GM12872 (cell line): Measurements from ENCODE around the gene MOB1A.

ENCODE experiments used
- TF ChIP-seq, protein P1 (sequence below): IDR thresholded peaks from 3 replicates; pipeline ENCODE4 v1.5.1; 2011; ENCODE audit warnings: low read depth, mild to moderate bottlenecking, low read length, moderate library complexity; ENCODE audit not compliant: insufficient read depth

The MOB1A gene

DNA sequence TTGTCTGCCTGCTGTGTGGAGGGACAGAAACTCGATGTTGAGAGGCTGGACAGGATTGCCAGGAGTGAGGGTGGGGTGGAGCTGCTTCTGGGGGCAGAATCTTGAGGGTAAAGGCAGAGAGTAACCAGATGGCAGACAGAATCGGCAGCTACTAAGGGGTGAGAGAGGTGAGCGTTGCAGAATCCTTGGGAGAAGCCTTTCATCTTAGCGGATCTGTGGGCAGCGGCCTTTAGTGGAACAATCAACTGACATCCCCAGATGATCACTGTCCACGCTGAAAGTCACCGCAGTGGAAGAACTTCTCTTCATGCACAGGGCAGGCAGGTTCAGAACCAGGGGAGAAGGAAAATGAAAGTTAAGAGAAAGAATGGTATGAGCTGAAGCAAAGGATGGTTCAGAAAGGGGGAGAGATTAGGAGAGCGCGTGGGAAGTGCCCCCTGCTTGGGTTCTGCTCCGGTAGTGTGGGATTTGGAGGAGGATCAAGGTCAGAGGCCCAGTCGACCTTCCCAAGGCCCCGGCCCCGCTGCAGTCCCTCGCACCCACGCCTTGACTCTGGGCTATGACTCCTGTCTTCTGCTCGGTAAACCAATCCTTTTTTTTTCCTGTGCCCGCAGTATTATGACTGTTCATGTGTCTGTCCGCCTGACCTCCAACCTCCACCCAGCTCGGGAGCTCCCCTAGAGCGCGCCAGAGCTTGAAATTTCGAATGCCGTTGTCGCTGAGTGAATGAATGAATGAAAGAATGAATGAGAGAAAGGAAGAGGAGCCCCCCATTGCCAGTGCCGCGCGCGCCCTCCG, 31.6 kb downstream of the MOB1A start:
- TF ChIP-seq, protein P1, sequence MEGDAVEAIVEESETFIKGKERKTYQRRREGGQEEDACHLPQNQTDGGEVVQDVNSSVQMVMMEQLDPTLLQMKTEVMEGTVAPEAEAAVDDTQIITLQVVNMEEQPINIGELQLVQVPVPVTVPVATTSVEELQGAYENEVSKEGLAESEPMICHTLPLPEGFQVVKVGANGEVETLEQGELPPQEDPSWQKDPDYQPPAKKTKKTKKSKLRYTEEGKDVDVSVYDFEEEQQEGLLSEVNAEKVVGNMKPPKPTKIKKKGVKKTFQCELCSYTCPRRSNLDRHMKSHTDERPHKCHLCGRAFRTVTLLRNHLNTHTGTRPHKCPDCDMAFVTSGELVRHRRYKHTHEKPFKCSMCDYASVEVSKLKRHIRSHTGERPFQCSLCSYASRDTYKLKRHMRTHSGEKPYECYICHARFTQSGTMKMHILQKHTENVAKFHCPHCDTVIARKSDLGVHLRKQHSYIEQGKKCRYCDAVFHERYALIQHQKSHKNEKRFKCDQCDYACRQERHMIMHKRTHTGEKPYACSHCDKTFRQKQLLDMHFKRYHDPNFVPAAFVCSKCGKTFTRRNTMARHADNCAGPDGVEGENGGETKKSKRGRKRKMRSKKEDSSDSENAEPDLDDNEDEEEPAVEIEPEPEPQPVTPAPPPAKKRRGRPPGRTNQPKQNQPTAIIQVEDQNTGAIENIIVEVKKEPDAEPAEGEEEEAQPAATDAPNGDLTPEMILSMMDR: no peak

DNA sequence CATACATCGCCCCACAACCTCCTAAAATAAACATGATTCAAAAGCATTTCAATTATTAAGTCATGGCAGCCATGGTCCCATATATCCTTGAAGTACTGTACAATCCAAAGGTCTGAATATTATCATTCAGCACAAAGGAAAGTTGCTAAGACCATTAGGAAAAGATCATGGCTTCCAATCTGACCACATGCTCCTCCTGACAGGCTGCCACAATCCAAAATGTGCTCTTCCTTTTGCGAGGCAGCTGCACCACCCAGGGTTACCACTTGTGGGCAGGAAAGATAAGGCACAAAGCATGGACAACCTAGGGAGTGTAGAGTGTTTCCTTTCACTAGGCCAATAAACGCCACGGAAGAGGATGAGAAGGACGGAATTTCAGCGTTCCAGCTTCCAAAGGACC, 36.3 kb downstream of the MOB1A start:
- TF ChIP-seq, protein P1: 0 out of 3 replicates have a peak, but pooled peaks have one; percentile 21

DNA sequence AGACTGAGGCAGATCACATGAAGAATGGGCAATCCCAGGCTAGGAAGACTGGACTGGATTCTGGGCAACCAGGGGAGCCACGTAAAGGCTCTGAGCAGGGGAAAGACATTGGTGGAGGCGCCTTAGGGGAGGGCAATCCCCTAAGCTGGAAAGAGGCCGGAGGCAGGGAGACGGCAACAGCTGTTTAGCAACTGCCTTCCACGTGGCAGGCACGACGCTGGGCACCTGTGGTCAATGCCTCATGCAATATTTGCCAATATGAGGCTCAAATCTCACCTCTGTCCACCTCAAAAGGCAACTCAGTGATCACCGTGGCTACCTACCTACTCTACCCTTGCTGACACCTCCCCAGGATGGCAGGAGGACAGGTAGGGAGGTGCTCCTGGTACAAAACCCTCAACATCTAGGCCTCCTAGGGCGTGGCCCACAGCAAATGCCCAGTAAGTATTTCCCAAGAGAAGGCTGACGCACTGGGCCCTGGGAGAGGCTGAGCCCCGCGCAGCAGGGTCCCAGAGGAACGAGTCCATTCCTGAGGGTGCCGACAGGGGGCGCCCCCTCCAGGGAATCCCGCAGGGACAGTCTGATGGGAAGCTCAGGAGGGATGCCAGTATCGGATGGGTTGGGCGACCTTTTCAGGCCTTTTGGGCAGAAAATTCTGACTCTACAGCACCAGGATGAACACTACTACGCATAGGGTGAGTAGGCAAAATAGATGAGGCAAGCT, 39.9 kb downstream of the MOB1A start:
- TF ChIP-seq, protein P1: 0 out of 3 replicates have a peak, but pooled peaks have one; percentile 5

DNA sequence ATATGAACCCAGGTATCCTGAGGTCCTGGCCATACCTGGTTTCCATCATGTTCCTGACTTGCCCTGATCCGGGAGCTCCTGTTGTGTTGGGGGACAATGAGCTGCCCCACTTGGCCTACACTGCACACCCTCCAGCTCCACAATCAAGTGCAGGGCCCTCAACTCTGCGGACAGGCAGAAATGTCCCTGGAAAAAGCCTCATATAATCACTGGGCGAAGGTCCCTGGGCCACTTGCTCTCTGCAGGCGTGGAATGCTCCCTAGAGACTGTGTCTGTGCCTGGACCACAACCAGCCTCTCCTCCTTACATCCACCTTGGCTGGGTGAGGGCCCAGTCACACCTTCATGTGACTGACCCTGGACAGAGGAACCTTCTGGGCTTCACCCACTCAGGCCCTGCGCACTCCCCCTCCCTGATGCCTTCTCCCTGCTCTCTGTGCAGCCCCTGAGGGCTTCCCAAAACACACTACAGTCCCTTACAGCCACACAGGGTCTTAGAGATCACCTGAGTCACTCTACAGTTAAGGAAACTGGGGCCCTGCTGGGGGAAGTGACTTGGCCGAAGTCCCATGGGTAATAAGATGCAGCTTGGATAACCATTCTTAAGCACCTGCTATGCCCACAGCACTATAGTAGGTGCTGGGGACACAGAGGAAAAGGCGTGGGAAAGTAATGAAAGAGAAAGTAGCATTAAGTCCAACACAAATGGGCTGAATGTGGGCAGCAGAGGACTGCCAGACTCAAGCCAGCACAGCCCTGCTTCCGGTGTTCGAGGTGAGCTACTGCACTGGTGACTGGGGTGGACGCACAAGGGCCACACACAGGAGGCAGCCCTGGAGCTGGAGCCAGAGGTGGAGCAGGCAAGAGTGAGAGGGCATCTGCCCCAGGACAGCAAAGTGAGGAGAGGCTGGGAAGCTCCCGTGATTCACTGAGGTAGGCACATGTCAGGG, 40.8 kb downstream of the MOB1A start:
- TF ChIP-seq, protein P1: no peak

DNA sequence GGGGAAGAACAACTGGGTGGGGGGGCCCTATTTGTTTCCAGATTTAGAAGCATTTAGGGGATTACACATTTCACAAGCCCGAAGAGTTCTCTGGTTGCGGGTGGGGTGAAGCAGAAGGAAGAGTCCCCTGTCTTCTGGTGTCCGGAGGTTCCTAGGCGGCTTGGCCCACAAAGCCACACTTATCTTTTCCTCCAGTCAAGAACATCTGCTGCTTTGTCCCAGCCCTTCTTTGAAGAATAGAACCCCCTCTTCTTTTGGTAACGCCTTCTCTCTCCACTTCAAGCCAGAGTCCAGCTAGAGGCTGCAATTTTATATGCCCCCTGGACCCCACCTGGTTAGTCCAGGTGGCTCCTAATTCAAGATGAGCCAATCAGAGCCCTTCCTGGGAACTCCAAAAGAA, 46.8 kb downstream of the MOB1A start:
- TF ChIP-seq, protein P1: no peak

DNA sequence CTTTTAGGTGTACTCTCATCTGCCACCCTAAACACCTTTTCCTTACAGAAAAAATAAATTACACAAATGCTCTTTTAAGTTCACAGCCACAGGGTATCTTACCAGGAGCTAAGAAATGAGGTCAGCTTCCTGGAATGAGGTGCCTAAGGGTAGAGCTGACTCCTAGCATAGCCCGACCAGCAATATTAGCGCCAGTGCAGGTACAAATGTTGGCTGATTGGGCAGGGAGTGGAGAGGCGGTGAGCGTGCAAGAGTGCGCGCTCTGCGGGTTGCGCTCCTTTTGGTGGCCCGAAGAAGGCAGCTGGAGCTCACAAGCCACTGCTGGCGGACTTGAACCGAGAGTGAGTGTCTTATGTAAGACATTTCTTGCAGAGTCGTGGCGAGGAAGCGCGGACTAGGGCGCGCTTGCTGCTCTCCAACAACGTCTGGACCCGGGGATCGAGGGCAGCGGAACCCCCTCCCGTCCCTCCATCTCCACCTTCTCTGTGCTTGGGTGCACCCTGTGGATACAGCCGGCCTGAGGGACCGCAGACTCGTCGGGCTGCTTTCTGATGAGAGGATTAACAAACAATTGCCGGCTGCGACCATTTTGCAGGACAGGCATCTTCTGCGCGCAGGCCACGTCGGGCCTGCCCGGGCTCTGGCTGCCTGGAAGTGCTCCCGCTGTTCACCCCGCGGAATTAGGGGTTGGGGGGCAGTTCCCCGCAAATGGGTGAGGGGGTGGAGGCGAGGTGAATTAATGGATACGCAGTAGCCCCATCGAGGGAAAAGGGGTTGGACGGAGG, 48.3 kb downstream of the MOB1A start:
- TF ChIP-seq, protein P1: no peak
